Glutamatergic neuron (in vitro differentiated cells): ENCODE data around the gene DDX49. TPM values are rescaled to one million over a fixed set of nuclear protein-coding genes. Genes with fewer than 3 reads are reported as not detected.

Experiments used
- DNase-seq: peaks from one replicate; pipeline ENCODE4 v3.0.0; 2022
- H3K27ac Mint-ChIP-seq: one replicate; pipeline ENCODE4 v1.8.0; 2020; ENCODE audit warnings: mild to moderate bottlenecking, mixed read lengths, inconsistent platforms; ENCODE audit not compliant: unreplicated experiment
- H3K27me3 Mint-ChIP-seq: one replicate; pipeline ENCODE4 v1.8.0; 2020; ENCODE audit warnings: mild to moderate bottlenecking, moderate library complexity, mixed read lengths, inconsistent platforms; ENCODE audit not compliant: unreplicated experiment
- H3K36me3 Mint-ChIP-seq: one replicate; pipeline ENCODE4 v1.8.0; 2020; ENCODE audit warnings: mild to moderate bottlenecking, mixed read lengths, inconsistent platforms; ENCODE audit not compliant: unreplicated experiment
- H3K4me1 Mint-ChIP-seq: one replicate; pipeline ENCODE4 v1.8.0; 2020; ENCODE audit warnings: mild to moderate bottlenecking, low read depth, mixed read lengths, inconsistent platforms; ENCODE audit not compliant: unreplicated experiment
- H3K4me3 Mint-ChIP-seq: one replicate; pipeline ENCODE4 v1.8.0; 2020; ENCODE audit warnings: mild to moderate bottlenecking, mixed read lengths, inconsistent platforms; ENCODE audit not compliant: unreplicated experiment
- H3K9me3 Mint-ChIP-seq: one replicate; pipeline ENCODE4 v1.8.0; 2020; ENCODE audit warnings: mild to moderate bottlenecking, moderate library complexity, mixed read lengths, inconsistent platforms; ENCODE audit not compliant: unreplicated experiment
- total RNA-seq: library from RNA; stranded (reverse); fragmentation: NEBNext Ultra II Directional; extraction: Animal tissue kit (Norgen Biotek cat#: 25700); gene quantifications from one replicate; pipeline ENCODE4 v1.2.1, GENCODE V29; 2021; ENCODE audit not compliant: unreplicated experiment
- TF ChIP-seq, protein P1 (sequence below): fragments of 200-600 bp; sonication (generic); IDR thresholded peaks from one replicate; pipeline ENCODE4 v1.5.0; 2021; ENCODE audit not compliant: partially characterized antibody, unreplicated experiment

The DDX49 gene
- total RNA-seq, 1 donor from 2014 or later, result 51.4 TPM

DNA sequence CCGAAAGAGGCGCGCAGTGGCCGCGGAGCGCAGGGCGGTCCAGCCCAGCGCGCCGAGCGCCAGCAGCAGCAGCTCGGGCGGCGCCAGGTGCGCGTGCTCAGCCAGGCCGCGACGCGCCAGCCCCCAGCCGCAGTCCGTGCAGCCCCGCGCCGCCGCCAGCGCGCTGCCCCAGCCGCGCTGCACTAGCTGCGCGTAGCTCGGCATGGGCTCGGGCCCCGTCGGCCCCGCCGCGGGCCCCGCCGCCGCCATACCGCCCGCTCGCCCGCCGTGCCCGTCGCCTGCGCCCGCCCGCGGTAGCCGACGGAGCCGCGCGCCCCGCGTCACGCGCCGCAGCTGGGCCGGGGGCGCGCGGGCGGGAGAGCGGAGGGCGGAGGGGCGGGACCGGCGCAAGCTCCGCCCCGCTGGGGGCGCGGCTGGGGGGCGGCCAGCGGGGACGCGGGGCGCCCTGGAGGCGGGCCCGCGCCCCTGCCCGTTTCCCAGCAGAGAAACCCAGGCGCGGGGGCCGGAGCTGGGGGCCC is 23.6 kb upstream of the DDX49 start, which contains the start of gene CERS1:
Gene CERS1, minus strand, starts transcription at position 335 of the 518 bp plus-strand sequence. Its CDS starts 86 bp downstream, at position 249.
- Mint-ChIP-seq H3K4me1 (peaks cover 3% of the 10 kb centered on the region), H3K27ac (no peak within 1 kb of the TSS), H3K27me3 (peaks cover 9% of the 10 kb centered on the region), H3K4me3 (peak within 1 kb of the TSS; percentile 83), H3K9me3 (peaks cover 3% of the 10 kb centered on the region), H3K36me3 (no peaks in the 10 kb centered on the region)
- TF ChIP-seq, protein P1, sequence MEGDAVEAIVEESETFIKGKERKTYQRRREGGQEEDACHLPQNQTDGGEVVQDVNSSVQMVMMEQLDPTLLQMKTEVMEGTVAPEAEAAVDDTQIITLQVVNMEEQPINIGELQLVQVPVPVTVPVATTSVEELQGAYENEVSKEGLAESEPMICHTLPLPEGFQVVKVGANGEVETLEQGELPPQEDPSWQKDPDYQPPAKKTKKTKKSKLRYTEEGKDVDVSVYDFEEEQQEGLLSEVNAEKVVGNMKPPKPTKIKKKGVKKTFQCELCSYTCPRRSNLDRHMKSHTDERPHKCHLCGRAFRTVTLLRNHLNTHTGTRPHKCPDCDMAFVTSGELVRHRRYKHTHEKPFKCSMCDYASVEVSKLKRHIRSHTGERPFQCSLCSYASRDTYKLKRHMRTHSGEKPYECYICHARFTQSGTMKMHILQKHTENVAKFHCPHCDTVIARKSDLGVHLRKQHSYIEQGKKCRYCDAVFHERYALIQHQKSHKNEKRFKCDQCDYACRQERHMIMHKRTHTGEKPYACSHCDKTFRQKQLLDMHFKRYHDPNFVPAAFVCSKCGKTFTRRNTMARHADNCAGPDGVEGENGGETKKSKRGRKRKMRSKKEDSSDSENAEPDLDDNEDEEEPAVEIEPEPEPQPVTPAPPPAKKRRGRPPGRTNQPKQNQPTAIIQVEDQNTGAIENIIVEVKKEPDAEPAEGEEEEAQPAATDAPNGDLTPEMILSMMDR, result no peak
- DNase-seq, result peak; percentile 59

GRCh38 chr19:18896421-18896841 is 23.1 kb upstream of the DDX49 start:
- no peak overlapping the region for H3K27ac Mint-ChIP-seq

DNA sequence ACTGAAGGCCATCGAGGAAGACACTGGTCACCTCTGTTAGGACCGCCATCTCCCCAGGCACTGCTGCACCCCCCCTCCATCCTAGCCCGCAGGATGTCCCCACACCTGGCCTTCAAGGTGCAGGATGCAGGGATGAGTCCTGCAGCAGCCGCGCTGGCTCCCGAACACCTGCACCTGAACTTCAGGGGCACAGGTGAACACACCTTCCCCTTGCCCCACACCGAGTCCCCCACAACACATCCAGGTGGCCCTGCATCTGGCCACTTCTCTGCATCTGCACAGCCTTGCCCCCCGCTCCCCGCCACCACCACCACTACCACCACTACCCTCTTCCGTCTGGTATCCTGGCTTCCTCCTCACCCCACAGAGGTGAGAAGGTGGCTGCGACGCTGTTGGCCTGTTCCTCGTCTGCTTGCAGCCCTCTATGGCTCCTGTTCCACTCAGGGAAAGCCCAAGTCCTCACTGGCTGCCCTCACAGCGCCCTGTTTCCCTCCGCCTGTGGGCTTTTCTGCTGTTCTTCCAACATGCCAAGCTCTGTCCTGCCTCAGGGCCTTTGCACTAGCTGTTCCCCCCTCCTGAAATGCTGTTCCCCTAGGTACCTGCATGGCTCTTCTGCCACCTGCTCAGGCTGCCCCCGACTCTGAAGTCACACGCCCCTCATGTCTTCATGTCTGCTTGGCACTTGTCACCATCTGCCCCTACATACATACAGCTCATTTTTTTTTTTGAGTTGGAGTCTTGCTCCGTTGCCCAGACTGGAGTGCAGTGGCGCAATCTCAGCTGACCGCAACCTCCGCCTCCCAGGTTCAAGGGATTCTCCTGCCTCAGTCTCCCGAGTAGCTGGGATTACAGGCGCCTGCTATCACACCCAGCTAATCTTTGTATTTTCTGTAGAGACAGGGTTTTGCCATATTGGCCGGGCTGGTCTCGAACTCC is 22.2 kb upstream of the DDX49 start:
- Mint-ChIP-seq H3K36me3 (no peaks in the 10 kb centered on the region), H3K27ac (no peak overlapping the region), H3K9me3 (peaks cover 3% of the 10 kb centered on the region), H3K4me1 (peaks cover 3% of the 10 kb centered on the region), H3K27me3 (peaks cover 9% of the 10 kb centered on the region), H3K4me3 (peak overlapping the region; percentile 69)
- DNase-seq, result no peak
- TF ChIP-seq, protein P1, result no peak

More at GRCh38 chr19:18896421-18896841, 23.1 kb upstream of the DDX49 start:
- H3K36me3 Mint-ChIP-seq, result no peaks in the 10 kb centered on the region
- H3K27me3 Mint-ChIP-seq, result peaks cover 9% of the 10 kb centered on the region
- TF ChIP-seq, protein P1, result no peak
- peak overlapping the region; percentile 83 for H3K4me3 Mint-ChIP-seq
- peaks cover 3% of the 10 kb centered on the region for H3K9me3 Mint-ChIP-seq
- DNase-seq, result no peak
- peaks cover 3% of the 10 kb centered on the region for H3K4me1 Mint-ChIP-seq

DNA sequence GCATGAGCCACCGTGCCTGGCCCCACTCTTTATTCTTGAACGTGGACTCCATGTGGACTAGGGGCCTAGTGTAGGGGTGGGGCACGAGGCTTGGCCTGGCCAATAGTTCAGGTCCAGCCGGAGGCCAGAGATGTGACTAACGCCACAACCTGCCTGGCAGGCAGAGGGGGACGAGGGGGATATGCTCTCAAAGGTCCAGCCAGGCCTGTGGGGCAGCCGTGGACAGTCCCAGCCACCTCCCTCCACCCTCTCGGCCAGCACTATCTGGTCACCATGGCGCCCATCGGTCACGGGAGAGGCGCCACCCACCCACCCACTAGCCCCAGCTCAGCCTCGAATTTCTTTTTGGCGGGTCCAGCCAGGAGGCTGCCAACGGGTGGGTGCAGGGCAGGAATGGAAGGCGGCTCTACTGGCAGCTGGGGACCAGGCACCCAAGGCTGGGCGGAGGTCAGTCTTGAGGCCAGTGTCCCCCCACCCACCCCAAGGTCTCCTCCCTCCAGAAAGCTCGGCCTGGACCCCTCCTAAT is 21.4 kb upstream of the DDX49 start:
- Mint-ChIP-seq H3K4me1 (peaks cover 3% of the 10 kb centered on the region), H3K4me3 (no peak overlapping the region), H3K27ac (no peak overlapping the region), H3K27me3 (peaks cover 9% of the 10 kb centered on the region), H3K9me3 (peaks cover 3% of the 10 kb centered on the region), H3K36me3 (no peaks in the 10 kb centered on the region)
- no peak for DNase-seq
- TF ChIP-seq, protein P1, result no peak
